Effector CD8-positive, alpha-beta T cell (primary cell): Measurements from ENCODE around the gene SH2D1B.
"Not testable (repeated sequence)": the region's sequence is repeated elsewhere in the genome, so short reads cannot be mapped to it uniquely, and the experiment has no call there.

ENCODE experiments used
- DNase-seq: peaks from one replicate; lab custom pipeline; 2025; lab: John Stamatoyannopoulos, UW
- total RNA-seq, 4 experiments: gene quantifications; one replicate each; lab custom pipeline; 2026; lab: John Stamatoyannopoulos, UW

SH2D1B gene, protein sequence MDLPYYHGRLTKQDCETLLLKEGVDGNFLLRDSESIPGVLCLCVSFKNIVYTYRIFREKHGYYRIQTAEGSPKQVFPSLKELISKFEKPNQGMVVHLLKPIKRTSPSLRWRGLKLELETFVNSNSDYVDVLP
- total RNA-seq, result 0.18 to 14.4 (median 10.6) reads per million in 4 experiments

DNA sequence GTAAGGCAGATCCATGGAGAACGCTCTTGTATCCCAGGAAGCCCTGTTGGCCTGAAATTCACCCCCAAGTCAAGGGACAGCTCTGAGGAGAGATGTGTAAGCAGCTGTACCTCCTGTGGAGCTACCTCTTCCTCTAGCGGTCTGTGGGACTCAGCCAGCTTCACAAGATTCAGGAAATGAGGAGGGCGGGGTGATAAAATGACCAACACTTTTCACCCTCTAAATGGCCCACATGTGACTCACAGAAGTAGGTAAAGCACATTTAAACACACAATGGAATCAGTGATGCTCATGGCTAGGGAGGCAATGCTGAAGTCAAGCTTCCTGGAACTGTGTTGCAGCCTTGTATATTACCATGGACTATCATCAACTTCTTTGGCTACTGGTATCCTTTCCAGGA is at the start of gene SH2D1B:
TSS of gene SH2D1B (minus strand) at position 135 of the 400 bp plus-strand sequence. CDS start at position 15, 120 bp downstream.
- no peak for DNase-seq

DNA sequence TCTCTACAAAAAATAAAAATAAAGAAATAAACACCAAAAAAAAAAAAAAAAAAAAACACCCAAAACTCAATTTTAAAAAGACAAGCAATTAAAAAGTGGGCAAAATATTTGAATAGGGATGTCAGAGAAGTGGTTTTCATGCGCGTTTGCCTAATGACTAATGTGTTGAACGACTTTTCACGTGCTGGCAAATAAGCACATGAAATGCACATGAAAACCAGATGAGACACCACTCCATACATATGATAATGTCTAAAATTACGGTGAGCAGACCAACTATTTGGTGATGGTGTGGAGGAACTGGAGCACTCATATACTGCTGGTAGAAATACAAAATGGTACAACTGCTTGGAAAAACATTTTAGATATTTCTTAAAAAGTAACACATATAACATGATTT is 46.3 kb upstream of the SH2D1B start:
- DNase-seq, result no peak

DNA sequence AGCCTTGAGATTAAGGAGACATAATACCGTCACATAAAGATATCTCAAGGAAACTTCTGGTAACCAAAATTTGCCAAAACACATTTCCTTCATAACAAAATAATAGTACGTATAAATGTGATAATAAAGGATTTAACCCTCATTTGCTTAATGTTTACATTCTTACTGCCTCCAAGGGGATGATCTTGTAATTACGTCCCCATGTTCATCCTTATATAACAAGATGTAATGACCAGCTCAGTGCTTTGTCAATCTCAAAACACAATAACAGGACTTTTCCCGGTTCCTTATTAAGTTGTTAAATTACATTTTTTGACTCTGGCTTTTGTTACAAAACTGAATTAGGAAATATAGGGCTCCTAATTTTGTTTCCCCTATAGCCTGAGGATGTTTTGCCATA is 44.4 kb upstream of the SH2D1B start:
- no peak for DNase-seq

DNA sequence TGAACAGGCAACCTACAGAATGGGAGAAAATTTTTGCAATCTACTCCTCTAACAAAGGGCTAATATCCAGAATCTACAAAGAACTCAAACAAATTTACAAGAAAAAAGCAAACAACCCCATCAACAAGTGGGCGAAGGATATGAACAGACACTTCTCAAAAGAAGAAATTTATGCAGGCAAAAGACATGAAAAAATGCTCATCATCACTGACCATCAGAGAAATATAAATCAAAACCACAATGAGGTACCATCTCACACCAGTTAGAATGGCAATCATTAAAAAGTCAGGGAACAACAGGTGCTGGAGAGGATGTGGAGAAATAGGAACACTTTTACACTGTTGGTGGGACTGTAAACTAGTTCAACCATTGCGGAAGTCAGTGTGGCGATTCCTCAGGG is 42.4 kb upstream of the SH2D1B start:
- not testable (repeated sequence) for DNase-seq

DNA sequence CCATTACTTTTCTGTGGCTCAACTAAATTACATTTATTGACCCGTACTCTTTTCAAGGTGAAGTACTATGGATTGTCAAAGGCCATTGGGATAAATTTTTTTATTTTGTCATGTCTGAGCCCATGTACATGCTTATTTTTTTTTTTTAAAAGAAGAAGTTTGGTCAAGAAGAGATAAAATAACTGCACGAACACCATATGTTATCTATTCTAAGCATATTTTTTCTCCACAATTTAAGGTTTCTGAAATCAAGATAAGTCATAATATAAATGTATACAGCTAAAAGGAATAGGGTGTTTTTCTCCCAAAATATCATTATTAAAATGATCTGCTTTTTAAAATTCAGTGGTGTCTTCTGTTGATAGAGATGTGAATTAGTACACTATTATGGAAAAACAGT is 35.0 kb upstream of the SH2D1B start:
- no peak for DNase-seq

DNA sequence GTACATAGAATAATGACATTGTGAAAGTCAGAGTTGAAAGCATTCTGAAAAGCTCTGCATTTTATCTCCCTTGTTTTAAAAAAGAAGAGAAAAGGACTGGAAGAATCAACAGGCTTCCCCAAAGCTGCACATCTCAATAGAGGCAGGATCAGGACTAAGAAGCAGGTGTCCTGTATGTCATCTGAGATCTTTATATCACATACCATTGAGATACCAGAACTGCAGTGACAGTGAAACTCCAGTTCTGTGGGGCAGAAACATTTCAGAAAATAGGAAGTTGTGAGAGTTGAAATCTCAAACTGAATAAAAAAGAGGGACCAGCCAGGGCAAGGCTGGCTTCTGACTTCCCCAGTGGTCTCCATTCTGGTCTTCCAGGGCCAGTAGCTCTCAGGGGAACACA is 33.0 kb upstream of the SH2D1B start:
- no peak for DNase-seq

DNA sequence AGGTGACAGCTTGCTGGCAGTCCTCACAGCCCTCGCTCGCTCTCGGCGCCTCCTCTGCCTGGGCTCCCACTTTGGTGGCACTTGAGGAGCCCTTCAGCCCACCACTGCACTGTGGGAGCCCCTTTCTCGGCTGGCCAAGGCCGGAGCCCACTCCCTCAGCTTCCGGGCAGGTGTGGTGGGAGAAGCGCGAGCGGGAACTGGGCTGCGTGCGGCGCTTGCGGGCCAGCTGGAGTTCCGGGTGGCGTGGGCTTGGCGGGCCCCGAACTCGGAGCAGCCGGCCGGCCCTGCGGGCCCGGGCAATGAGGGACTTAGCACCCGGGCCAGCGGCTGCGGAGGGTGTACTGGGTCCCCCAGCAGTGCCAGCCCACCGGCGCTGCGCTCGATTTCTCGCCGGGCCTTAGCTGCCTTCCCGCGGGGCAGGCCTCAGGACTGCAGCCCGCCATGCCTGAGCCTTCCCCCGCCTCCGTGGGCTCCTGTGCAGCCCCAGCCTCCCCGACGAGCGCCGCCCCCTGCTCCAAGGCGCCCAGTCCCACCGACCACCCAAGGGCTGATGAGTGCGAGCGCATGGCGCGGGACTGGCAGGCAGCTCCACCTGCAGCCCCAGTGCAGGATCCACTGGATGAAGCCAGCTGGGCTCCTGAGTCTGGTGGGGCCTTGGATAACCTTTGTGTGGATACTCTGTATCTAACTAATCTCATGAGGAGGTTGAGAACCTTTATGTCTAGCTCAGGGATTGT is 21.2 kb upstream of the SH2D1B start:
- not testable (repeated sequence) for DNase-seq

DNA sequence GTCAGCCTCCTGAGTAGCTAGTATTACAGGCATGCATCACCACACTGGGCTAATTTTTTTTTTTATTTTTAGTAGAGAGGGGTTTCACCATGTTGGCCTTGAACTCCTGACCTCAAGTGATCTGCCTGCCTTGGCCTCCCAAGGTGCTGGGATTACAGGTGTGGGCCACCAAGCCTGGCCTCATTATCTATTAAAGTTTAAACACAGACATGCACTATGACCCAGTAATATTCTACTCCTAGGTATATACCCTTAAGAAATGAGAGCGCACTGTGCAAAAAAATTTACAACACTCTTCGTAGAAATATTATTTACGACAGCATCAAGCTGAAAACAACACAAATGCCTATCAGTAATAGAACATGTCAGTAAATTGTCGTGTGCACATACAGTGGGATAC is 18.6 kb upstream of the SH2D1B start:
- no peak for DNase-seq

DNA sequence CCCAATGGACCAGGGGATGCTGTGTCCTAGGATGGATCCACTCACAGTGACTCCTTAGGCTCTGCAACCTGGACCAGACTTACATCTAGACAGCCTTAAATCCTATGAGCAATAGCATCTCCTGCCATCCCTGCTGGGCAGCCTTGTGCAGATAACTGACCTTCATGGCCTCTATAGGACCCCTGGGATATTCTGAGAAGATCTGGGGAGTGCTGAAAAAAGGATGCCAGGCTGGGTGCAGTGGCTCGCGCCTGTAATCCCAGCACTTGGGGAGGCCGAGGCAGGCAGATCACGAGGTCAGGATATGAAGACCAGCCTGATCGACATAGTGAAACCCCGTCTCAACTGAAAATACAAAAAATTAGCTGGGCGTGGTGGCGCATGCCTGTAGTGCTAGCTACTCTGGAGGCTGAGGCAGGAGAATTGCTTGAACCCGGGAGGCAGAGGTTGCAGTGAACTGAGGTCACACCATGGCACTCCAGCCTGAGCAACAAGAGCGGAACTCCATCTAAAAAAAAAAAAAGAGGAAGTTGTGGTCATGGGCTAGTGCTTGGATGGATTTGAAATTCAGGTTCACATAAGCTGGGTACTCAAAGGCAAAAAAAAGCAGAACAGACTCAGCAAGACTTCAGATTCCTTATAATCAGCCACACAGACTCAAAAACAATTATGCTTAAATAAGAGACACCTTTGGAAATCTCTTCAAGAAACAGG is 10.9 kb upstream of the SH2D1B start:
- DNase-seq, result no peak

DNA sequence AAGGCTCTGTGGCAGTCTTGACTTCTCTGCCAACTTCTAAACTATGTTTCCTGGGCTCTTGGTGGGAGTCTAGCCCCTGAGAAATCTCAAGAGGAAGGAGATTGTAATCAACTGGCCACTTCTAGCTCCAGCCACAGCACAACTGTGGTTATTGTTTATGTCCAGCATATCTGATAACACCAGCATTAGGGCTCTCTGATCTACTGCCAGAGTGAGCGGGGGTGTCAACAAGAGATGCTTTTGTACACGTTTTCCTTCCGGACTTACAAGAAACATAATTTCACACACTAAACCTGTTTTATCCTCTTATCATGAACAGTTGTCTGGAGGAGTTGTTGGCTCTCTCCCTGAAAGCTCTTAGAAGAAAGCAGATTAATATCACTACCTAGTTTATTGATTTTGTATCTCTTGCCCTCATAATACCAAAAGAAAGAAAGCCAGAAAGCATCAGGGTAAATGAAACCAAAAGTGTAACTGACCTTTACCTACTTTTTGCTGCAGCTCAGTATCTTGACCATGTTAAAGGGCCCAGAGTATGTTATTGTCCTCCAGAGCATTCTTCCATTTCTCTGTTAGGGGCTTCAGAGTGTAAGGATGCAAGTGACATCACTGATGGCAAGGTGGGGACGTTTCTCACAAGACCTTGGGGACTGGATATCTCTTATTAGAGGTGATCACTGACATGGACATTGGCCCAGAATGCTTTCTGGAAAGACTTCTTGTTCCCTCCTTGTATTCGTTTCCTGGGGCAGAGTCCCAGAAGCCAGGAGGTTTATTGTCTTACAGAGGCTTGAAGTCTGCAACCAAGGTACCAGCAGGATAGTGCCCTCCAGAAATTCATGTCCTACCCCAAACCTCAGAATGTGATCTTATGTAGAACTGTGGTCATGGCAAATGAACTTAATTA is 9.6 kb upstream of the SH2D1B start:
- DNase-seq, result no peak

DNA sequence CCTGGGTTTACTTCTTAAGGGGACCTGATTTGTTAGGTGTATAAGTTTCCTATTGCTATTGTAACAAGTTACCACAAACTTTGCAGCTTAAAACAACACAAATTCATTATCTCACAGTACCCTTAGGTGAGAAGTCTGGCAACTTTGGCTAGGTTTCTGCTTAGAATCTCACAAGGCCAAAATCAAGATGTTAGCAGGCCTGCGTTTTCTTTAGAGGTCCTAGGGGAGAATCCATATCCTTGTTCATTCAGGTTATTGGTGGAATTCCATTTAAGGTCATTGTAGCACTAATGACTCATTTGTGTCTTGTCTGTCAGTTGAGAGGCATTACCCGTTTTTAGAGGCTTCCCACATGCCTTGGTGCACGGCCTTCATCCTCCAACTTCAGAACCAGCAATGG is 8.2 kb upstream of the SH2D1B start:
- DNase-seq, result no peak

DNA sequence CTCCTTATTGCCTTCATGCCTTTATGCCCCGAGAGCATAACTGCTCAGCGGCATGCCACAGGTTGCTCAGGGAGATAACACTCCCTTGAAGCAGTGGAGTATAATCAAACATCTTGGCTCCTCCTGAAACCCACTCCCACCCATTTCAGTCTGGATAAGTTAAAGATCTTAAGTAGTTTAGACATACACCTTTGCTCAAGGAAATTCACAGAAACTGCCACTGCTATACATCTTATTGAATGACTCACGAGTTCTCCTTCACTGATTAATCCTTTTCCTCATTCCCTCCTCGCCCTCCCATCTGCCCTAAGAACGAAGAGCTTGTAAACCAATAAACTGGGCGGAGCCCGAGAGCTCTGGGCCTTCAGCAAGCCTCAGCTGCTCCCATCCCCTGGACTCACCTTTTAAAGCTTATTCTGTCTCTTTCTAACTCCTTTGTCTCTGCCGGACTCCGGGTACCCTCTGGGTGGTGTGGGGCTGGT is 7.6 kb upstream of the SH2D1B start:
- DNase-seq, result not testable (repeated sequence)

DNA sequence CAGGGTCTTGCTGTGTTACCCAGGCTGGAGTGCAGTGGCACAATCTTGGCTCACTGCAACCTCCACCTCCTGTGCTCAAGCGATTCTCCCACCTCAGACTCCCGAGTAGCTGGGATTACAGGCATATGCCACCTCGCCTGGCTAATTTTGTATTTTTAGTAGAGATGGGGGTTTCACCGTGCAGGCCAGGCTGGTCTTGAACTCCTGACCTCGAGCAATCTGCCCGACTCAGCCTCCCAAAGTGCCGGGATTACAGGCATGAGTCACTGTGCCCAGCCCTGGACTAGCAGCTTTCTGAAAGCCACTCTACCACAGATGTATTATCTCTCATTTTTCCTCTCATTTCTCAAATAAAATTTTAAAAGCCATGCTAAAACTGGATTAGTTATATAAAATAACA is 6.6 kb upstream of the SH2D1B start:
- DNase-seq, result not testable (repeated sequence)

DNA sequence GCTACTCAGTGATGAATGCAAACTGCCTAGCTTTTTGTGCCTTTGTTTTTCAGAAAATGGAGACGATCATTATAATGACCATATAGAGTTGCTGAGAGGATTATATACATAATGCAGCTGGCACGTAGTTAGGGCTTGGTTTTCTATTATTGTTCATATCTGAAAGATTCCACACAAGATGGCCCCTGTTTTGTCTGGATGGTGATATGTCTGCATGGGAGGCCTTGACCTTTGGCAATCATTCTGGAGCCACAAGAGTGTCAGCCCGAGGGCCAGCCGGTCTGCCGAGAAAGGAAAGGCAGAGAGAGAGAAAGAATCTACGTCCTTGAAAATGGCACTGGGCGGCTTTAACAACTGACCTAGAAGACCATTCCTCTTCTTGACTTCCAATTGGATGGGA is 5.7 kb upstream of the SH2D1B start:
- DNase-seq, result no peak

DNA sequence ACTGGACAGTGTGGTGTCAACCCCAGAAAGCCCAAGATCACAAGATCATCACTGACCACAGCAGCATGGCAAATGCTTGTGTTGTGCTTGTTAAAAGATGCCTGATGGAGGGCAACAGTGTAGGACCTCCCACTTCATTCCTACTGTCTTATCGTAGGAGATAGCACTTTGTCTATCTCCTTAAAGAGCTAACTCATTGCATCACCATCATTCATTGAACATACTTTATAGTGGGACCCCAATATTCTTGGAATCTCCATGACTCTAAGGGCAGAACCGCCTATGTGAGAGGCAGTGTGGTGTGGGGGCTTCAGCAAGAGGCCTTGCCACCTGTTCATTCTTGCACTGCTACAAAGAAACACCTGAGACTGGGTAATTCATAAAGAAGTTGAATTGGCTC is 5.0 kb upstream of the SH2D1B start:
- no peak for DNase-seq

DNA sequence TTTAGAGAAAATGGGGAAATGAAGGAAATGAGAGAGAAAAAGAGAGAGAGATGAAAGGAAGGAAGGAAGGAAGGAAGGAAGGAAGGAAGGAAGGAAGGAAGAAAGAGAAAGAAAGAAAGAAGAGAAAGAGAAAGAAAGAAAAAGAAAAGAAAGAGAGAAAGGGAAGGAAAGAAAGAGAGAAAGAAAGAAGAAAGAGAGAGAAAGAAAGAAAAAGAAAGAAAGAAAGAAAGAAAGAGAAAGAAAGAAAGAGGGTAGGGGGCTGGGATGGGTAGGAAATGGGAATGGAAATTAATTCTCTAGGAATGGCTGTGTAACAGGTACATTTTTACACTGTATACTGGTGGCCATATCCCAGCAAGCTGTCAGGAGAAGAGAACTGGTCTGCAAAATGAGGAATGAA is 4.3 kb upstream of the SH2D1B start:
- DNase-seq, result no peak

DNA sequence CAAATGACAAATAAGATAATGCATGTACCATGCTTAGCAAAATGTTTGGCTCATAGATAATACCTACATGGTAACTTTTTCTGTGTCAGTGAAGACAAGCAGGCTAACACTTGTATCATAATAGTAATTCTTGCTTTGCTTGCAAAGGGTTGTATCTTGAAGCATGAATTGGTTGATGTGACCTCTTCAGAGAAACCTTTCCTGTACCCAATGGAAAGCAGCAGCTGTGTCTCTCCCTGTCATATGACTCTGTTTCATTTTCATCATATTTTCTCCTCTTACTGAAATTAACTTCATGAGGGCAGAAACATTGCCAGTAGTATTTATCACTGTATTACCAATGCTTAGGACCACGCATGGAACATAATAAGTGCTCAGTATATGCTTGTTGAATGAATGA is 4.4 kb downstream of the SH2D1B start:
- DNase-seq, result no peak

DNA sequence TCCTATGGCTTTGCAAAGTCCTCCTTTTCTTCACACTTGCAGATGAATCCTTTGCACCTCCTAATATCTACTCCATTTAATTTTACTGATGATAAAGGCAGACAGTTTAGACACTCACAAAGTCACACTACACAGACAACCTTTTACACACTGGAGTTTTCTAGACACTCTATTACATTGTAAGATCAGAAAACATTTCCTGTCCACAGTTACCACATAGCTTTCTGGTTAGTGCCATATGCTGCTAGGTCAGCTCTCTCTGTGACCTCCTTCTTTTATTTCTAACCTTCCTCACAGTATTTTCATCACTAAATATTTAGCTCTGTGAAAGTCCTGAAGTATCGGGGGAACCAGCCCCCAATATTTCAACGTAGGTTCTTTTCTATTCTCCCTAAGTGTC is 5.1 kb downstream of the SH2D1B start:
- DNase-seq, result no peak

DNA sequence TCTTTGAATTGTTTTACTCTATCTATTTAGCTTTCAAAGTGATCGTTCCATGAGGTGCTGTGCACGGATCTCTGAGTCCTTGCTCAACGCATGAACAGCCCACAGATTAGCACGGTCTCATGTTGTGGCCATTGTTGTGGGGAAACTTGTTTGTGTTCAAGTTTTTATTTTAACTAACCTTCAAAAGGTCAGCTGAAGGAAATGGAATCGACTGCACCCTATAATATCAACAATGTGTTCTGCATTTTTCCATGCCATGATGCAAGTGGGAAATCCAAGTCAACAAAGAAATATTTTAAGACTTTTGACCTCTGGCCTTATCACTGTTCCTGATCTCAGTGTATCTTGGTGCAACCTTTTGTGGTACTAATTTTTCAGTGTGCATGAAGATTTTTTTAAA is 6.1 kb downstream of the SH2D1B start:
- no peak for DNase-seq

DNA sequence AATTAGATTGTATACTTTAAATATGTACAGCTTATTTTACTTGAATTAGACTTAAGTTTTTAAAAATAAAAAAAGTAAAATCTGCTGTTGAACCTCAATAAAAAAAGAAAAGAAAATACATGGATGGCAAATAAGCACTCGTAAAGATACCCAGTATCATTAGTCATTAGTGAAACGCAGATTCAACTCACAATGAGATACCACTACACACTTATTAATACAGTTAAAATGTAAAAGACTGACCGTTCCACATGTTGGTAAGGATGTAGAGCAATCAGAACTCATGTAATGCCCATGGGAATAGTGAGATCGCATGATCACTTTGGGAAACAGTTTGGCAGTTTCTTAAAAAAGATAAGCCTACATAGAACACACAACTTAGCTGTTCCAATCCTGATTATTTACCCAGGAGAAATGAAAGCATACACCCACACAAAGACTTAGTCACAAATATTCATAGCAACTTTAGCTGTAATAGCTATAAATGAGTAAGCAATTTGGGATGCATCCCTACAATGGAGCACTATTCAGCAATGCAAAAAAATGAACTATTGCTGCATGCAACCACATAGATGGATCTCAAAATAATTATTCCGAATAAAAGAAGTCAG is 7.3 kb downstream of the SH2D1B start:
- no peak for DNase-seq

DNA sequence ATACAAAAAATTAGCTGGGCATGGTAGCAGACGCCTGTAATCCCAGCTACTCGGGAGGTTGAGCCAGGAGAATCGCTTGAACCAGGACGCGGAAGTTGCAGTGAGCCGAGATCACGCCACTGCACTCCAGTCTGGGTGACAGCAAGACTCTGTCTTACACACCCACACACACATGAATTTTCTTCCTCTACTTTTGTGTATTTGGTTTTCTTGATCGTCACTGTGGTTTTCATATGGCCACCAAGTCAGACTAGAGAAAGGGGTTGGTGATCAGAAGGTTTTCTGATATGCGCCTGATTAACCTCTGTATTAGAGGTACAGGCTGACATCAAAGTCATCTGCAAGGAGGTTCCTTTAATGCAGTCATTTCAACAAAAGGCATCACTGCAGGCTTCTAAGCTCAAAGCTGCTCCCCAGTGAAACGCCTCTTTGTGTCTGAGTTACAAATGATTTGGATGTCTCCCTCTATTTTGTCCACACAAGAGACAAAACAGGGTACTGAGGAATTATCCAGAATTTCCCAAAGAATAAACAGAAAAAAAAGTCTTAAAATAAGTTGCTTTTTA is 11.1 kb downstream of the SH2D1B start:
- no peak for DNase-seq
